ENCODE data around the gene CCNB3.

Gene CCNB3

DNA sequence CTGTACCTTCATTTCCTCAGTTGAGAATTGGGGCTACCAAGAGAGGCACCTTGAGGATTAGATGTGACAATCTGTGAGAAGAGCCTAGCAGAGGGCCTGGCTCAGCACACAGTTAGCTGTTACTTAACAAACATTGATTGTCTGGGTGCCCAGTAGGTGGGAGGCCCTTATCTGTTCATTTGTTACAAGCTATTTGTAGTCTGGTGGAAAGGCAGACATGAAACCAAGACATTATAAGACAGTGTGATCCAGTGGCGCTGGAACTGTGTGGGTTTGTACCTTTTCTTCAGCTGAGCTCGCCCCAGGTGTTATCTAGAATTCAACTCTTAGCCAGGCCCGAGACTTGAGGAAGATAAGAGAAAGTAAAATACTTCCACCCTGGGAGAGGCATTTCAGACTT, 20.7 kb upstream of the CCNB3 start:
- TF ChIP-seq FOXP2 (optimal IDR thresholded peaks at IDR 0.05; ENCODE audit: borderline replicate concordance, extremely low read depth, extremely low read length, insufficient read depth) = no peak
- no peak for TF ChIP-seq POLR2AphosphoS5 (IDR thresholded peaks at IDR 0.05; ENCODE audit: low read depth, low read length)
- TF ChIP-seq SIN3A (IDR thresholded peaks at IDR 0.05; ENCODE audit: borderline replicate concordance, insufficient read depth, low read length) = no peak
- TF ChIP-seq, protein P1, sequence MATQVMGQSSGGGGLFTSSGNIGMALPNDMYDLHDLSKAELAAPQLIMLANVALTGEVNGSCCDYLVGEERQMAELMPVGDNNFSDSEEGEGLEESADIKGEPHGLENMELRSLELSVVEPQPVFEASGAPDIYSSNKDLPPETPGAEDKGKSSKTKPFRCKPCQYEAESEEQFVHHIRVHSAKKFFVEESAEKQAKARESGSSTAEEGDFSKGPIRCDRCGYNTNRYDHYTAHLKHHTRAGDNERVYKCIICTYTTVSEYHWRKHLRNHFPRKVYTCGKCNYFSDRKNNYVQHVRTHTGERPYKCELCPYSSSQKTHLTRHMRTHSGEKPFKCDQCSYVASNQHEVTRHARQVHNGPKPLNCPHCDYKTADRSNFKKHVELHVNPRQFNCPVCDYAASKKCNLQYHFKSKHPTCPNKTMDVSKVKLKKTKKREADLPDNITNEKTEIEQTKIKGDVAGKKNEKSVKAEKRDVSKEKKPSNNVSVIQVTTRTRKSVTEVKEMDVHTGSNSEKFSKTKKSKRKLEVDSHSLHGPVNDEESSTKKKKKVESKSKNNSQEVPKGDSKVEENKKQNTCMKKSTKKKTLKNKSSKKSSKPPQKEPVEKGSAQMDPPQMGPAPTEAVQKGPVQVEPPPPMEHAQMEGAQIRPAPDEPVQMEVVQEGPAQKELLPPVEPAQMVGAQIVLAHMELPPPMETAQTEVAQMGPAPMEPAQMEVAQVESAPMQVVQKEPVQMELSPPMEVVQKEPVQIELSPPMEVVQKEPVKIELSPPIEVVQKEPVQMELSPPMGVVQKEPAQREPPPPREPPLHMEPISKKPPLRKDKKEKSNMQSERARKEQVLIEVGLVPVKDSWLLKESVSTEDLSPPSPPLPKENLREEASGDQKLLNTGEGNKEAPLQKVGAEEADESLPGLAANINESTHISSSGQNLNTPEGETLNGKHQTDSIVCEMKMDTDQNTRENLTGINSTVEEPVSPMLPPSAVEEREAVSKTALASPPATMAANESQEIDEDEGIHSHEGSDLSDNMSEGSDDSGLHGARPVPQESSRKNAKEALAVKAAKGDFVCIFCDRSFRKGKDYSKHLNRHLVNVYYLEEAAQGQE (IDR thresholded peaks at IDR 0.05; ENCODE audit: insufficient read depth in 1 of 2, low read depth in 2 of 2, low read length in 2 of 2) = no peak
- TF ChIP-seq TAF1 (IDR thresholded peaks at IDR 0.05; ENCODE audit: borderline replicate concordance, insufficient read depth, low read length) = no peak

- TF ChIP-seq TAF1 (IDR thresholded peaks at IDR 0.05; ENCODE audit: borderline replicate concordance, insufficient read depth, low read length) = no peak
- TF ChIP-seq SIN3A (IDR thresholded peaks at IDR 0.05; ENCODE audit: borderline replicate concordance, insufficient read depth, low read length) = no peak
- no peak for TF ChIP-seq FOXP2 (optimal IDR thresholded peaks at IDR 0.05; ENCODE audit: borderline replicate concordance, extremely low read depth, extremely low read length, insufficient read depth)
- TF ChIP-seq, protein P1 (IDR thresholded peaks at IDR 0.05; ENCODE audit: insufficient read depth in 1 of 2, low read depth in 2 of 2, low read length in 2 of 2) = no peak
- no peak for TF ChIP-seq POLR2AphosphoS5 (IDR thresholded peaks at IDR 0.05; ENCODE audit: low read depth, low read length)
These were observed 15.5 kb upstream of the CCNB3 start for GRCh38 chrX:50188859-50189600.

DNA sequence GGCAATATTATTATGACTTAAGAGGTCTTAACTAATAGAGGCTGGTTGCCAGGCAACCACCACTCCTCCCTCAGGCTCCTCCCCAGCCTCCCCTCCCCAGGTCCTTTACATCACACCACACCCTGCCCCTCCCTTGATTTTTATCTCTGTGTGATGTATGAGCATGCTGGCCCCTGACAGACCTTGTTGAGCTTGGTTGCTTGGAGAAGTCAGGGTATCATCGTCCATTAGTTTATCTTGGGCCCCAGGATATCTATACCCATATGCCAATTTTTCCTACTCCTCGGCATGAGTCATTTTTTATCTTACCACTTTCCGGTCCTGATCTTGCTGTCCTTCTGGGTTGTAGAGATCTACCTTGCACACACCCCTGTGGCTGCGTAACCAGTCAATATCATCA, 6.2 kb upstream of the CCNB3 start:
- TF ChIP-seq FOXP2 (optimal IDR thresholded peaks at IDR 0.05; ENCODE audit: borderline replicate concordance, extremely low read depth, extremely low read length, insufficient read depth) (no peak), SIN3A (IDR thresholded peaks at IDR 0.05; ENCODE audit: borderline replicate concordance, insufficient read depth, low read length) (no peak), POLR2AphosphoS5 (IDR thresholded peaks at IDR 0.05; ENCODE audit: low read depth, low read length) (no peak), TAF1 (IDR thresholded peaks at IDR 0.05; ENCODE audit: borderline replicate concordance, insufficient read depth, low read length) (no peak)
- TF ChIP-seq, protein P1 (IDR thresholded peaks at IDR 0.05; ENCODE audit: insufficient read depth in 1 of 2, low read depth in 2 of 2, low read length in 2 of 2) = no peak

- TF ChIP-seq POLR2AphosphoS5 (IDR thresholded peaks at IDR 0.05; ENCODE audit: low read depth, low read length) (no peak), TAF1 (IDR thresholded peaks at IDR 0.05; ENCODE audit: borderline replicate concordance, insufficient read depth, low read length) (no peak), FOXP2 (optimal IDR thresholded peaks at IDR 0.05; ENCODE audit: borderline replicate concordance, extremely low read depth, extremely low read length, insufficient read depth) (no peak), SIN3A (IDR thresholded peaks at IDR 0.05; ENCODE audit: borderline replicate concordance, insufficient read depth, low read length) (no peak)
- TF ChIP-seq, protein P1 (IDR thresholded peaks at IDR 0.05; ENCODE audit: insufficient read depth in 1 of 2, low read depth in 2 of 2, low read length in 2 of 2) = no peak
These were observed 3.7 kb upstream of the CCNB3 start, which contains the start of gene AKAP4 for GRCh38 chrX:50200907-50201306. TSS of gene AKAP4 (minus strand) at chrX:50201007. CDS start at chrX:50200889, 118 bp downstream.

All from PFSK-1 (cell line).